ENCODE data around the gene ADAMTS9.

DNA sequence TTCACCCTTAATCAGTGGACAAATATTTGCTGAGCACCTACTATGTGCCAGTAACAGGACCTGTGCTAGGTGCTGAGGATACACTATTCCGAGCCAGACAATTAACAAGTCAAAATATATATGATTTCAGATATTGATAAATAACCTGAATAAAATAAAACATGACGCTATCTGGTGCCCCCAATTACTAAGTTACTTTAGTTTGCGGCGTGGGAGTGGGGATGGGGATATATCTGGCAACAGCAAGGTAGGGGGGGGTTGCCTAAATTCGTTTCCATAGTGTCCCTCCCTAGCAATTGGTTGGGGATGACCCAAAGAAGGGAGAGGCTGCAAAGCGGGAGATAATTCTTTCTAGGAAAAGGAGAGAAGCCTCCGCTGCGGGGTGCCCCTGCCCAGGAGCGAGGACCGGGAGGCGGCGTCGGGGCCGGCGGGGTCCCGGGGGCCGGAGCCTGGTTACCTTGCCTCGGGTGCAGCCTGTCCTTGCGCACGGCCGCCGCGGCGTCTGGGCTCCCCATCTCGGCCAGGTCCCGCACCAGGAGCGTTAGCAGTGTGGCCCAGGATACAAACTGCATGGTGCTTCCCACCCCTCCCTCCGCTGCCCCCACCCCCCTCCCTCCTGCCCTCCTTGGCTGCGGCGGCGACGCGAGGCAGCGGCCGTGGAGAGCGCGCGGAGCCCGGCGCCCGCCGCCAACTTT is 567 bp downstream of the ADAMTS9 start:
- TF ChIP-seq, protein P1, sequence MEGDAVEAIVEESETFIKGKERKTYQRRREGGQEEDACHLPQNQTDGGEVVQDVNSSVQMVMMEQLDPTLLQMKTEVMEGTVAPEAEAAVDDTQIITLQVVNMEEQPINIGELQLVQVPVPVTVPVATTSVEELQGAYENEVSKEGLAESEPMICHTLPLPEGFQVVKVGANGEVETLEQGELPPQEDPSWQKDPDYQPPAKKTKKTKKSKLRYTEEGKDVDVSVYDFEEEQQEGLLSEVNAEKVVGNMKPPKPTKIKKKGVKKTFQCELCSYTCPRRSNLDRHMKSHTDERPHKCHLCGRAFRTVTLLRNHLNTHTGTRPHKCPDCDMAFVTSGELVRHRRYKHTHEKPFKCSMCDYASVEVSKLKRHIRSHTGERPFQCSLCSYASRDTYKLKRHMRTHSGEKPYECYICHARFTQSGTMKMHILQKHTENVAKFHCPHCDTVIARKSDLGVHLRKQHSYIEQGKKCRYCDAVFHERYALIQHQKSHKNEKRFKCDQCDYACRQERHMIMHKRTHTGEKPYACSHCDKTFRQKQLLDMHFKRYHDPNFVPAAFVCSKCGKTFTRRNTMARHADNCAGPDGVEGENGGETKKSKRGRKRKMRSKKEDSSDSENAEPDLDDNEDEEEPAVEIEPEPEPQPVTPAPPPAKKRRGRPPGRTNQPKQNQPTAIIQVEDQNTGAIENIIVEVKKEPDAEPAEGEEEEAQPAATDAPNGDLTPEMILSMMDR (IDR thresholded peaks at IDR 0.05): no peak
- TF ChIP-seq POLR2A (IDR thresholded peaks at IDR 0.05): no peak

All from sigmoid colon (tissue), 3 donors.